ENCODE measurements around the gene SLC35F4.

GRCh38 chr14:57526942-57527341 is 338.9 kb downstream of the SLC35F4 start:
- TF ChIP-seq, protein P1, sequence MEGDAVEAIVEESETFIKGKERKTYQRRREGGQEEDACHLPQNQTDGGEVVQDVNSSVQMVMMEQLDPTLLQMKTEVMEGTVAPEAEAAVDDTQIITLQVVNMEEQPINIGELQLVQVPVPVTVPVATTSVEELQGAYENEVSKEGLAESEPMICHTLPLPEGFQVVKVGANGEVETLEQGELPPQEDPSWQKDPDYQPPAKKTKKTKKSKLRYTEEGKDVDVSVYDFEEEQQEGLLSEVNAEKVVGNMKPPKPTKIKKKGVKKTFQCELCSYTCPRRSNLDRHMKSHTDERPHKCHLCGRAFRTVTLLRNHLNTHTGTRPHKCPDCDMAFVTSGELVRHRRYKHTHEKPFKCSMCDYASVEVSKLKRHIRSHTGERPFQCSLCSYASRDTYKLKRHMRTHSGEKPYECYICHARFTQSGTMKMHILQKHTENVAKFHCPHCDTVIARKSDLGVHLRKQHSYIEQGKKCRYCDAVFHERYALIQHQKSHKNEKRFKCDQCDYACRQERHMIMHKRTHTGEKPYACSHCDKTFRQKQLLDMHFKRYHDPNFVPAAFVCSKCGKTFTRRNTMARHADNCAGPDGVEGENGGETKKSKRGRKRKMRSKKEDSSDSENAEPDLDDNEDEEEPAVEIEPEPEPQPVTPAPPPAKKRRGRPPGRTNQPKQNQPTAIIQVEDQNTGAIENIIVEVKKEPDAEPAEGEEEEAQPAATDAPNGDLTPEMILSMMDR (IDR thresholded peaks at IDR 0.05), result no peak
- TF ChIP-seq POLR2A (IDR thresholded peaks at IDR 0.05) (no peak), POLR2AphosphoS5 (IDR thresholded peaks at IDR 0.05; ENCODE audit: insufficient read depth in 1 of 2, low read depth in 1 of 2) (no peak)

Measured in vagina (tissue), 2 donors.